HT1080 (cell line): ENCODE results near the gene ALKBH3. TPM values are rescaled to one million over a fixed set of nuclear protein-coding genes. Genes with fewer than 3 reads are reported as not detected.
A peak's percentile ranks its signal among the peaks of the same experiment; 100 is the strongest.

Experiments used
- DNase-seq: peaks from one replicate; pipeline ENCODE4 v3.0.0-alpha.2; 2015; ENCODE audit warnings: low read depth
- polyA plus RNA-seq, 2 experiments: library from polyadenylated mRNA; depleted of rRNA; stranded (reverse); fragments of >200 nt; gene quantifications; 2 replicates each; pipeline ENCODE4 v1.2.3, GENCODE V29; 2015
- total RNA-seq: library from RNA; depleted of rRNA; stranded (reverse); fragments of >200 nt; shearing (Covaris generic); gene quantifications from 2 replicates; pipeline ENCODE4 v1.2.3, GENCODE V29; 2014; rRNA removed

ALKBH3 gene
- 39.2 and 43.6 TPM in 2 replicates for total RNA-seq
- 33.7 and 34.8 TPM in 2 replicates for polyA plus RNA-seq (2015; cell fraction: cytosol; rRNA removed)
- 25.9 and 27.9 TPM in 2 replicates for polyA plus RNA-seq (2015; cell fraction: nucleus; rRNA removed)

GRCh38 chr11:43880640-43881159 is at the start of gene ALKBH3:
ALKBH3 (plus strand) TSS chr11:43880831; CDS start chr11:43882653, 1,822 bp downstream.
- peak; percentile 87 for DNase-seq

GRCh38 chr11:43830928-43831440 is 49.6 kb upstream of the ALKBH3 start:
- peak; percentile 100 for DNase-seq

GRCh38 chr11:43832536-43832935 is 48.1 kb upstream of the ALKBH3 start:
- DNase-seq = peak; percentile 39

GRCh38 chr11:43833657-43834073 is 47.0 kb upstream of the ALKBH3 start:
- DNase-seq = no peak

GRCh38 chr11:43834286-43834685 is 46.3 kb upstream of the ALKBH3 start:
- DNase-seq = no peak

GRCh38 chr11:43835104-43835503 is 45.5 kb upstream of the ALKBH3 start:
- no peak for DNase-seq

GRCh38 chr11:43837879-43838278 is 42.8 kb upstream of the ALKBH3 start:
- no peak for DNase-seq

- no peak for DNase-seq
Observed at GRCh38 chr11:43842021-43842420, 38.6 kb upstream of the ALKBH3 start.

GRCh38 chr11:43845816-43846215 is 34.8 kb upstream of the ALKBH3 start:
- DNase-seq = no peak

- peak; percentile 72 for DNase-seq
Observed at GRCh38 chr11:43852057-43852636, 28.5 kb upstream of the ALKBH3 start.

GRCh38 chr11:43853781-43854180 is 26.9 kb upstream of the ALKBH3 start:
- peak; percentile 14 for DNase-seq

GRCh38 chr11:43856993-43857392 is 23.6 kb upstream of the ALKBH3 start:
- no peak for DNase-seq

- no peak for DNase-seq
Observed at GRCh38 chr11:43861141-43861540, 19.5 kb upstream of the ALKBH3 start.

GRCh38 chr11:43866520-43866919 is 14.1 kb upstream of the ALKBH3 start:
- DNase-seq = peak; percentile 23

GRCh38 chr11:43866969-43867368 is 13.7 kb upstream of the ALKBH3 start:
- no peak for DNase-seq

- DNase-seq = peak; percentile 91
Observed at GRCh38 chr11:43868852-43869567, 11.6 kb upstream of the ALKBH3 start.

- no peak for DNase-seq
Observed at GRCh38 chr11:43871051-43871450, 9.6 kb upstream of the ALKBH3 start.

GRCh38 chr11:43872995-43873394 is 7.6 kb upstream of the ALKBH3 start:
- DNase-seq = peak; percentile 13

- no peak for DNase-seq
Observed at GRCh38 chr11:43874078-43874477, 6.6 kb upstream of the ALKBH3 start.

GRCh38 chr11:43874738-43875137 is 5.9 kb upstream of the ALKBH3 start:
- DNase-seq = no peak

GRCh38 chr11:43879789-43880639 is 617 bp upstream of the ALKBH3 start:
- DNase-seq = no peak
